ENCODE results near the gene NUCKS1. TPM values are rescaled to one million over a fixed set of nuclear protein-coding genes. Genes with fewer than 3 reads are reported as not detected.

NUCKS1 gene
- total RNA-seq, 1 experiment from 2014 or later = 237 TPM

GRCh38 chr1:205678286-205679111 lies 71.5 kb downstream of the NUCKS1 start:
- H3K4me1 ChIP-seq (ENCODE audit: control insufficient read depth in 1 of 2, insufficient read depth in 2 of 2, low read length in 2 of 2) = peaks cover 16 to 28% of the 10 kb centered on the region in 2 experiments
- no peaks in the 10 kb centered on the region for H3K9me3 ChIP-seq (ENCODE audit: control insufficient read depth in 1 of 2, insufficient read depth in 1 of 2, low read depth in 1 of 2, low read length in 2 of 2)
- BruUV-seq (replicated peaks) = no TSS peak
- H2AFZ ChIP-seq (ENCODE audit: low read depth, low read length, poor library complexity, severe bottlenecking) = no peak overlapping the region
- H3K4me2 ChIP-seq (ENCODE audit: low read length) = peak overlapping the region; percentile 96
- ATAC-seq = no peak
- no peaks in the 10 kb centered on the region for H3K9me2 ChIP-seq (ENCODE audit: insufficient read depth)
- no peaks in the 10 kb centered on the region for H3K27me3 ChIP-seq (ENCODE audit: insufficient read depth, low read length)
- no peaks in the 10 kb centered on the region for H3K36me3 ChIP-seq (ENCODE audit: control insufficient read depth in 1 of 2, insufficient read depth in 2 of 2, low read length in 2 of 2)
- no peak for DNase-seq (ENCODE audit: low read depth, low spot score)
- ChIA-PET CTCF (interaction anchor here (1.0 to 2.4 kb wide), 4 partner anchors 9 to 33 kb away, joined by 4 to 12 read pairs (median 6); no protein-coding TSS in a partner anchor), RAD21 (ENCODE audit: low non-redundant PET in 1 of 2, low total read pairs in 2 of 2, uncharacterized antibody in 2 of 2, unreplicated experiment in 2 of 2) (interaction anchor here in 1 of 2 experiments (0.5 kb wide), 1 partner anchor 24 kb away, joined by 3 read pairs; no protein-coding TSS in a partner anchor), POLR2A (no interaction called here)
- TF ChIP-seq MAX (IDR thresholded peaks at IDR 0.05) (no peak), JUND (IDR thresholded peaks at IDR 0.05) (no peak), REST (IDR thresholded peaks at IDR 0.05; ENCODE audit: low read depth) (no peak), EZH2phosphoT487 (IDR thresholded peaks at IDR 0.05; ENCODE audit: borderline replicate concordance) (no peak)
- no peaks in the 10 kb centered on the region for H4K20me1 ChIP-seq (ENCODE audit: insufficient read depth)
- intact Hi-C loops (cut with micrococcal nuclease) = no loop called here
- peak overlapping the region; percentile 86; the same call in 1 of the 2 replicates for H3K27ac ChIP-seq (ENCODE audit: low read depth, low read length)
- peaks cover 13% of the 10 kb centered on the region; the same call in 1 of the 2 replicates for H3K79me2 ChIP-seq (ENCODE audit: insufficient read depth, low read length)
- peak overlapping the region; percentile 64 to 78 for H3K4me3 ChIP-seq (replicated peaks in 1 of 2; ENCODE audit: low read depth in 1 of 2, low read length in 2 of 2)
- peak overlapping the region; percentile 72 for H3K9ac ChIP-seq (ENCODE audit: low read length)
